ENCODE results near the gene FDXR.
A peak's percentile ranks its signal among the peaks of the same experiment; 100 is the strongest.

DNA sequence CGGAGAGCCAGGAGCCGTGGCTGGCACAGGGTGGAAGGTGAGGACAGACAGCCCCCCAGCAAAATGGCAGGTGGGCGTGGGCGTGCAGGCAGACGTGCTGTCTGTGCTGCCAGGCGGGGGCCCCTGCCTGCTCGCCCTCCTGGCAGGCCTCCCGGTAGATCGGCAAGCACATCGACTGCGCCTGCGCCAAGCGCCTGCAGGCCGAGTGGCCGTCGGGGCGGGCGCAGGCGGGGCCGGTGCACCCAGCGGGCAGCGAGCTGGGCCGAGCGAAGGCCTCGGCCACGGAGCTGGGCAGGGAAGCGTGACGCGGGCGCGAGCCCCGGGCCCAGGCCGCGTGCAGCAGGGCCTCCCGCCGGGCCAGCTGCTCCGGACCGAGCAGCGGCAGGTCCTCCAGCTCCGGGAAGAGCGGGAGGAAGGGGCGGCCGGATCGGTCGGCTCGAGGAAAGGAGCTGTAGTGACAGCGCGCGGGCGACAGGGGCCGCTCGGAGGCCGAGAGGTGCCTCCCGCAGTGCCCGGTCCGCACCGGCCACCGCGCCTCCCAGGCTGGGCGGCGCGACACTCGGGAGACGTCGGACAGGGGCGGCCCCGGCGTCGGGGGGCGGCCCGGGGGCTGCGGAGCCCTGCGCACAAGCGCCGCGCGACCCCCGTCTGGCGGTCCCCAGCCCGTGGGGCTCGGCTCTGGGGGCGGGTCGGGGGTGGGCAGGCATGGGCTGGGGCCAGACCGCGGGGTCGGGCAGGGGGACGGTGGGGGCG, 30.0 kb downstream of the FDXR start:
- no peak for TF ChIP-seq MYC (IDR thresholded peaks at IDR 0.05; ENCODE audit: low read depth, low read length)
- TF ChIP-seq, protein P1, sequence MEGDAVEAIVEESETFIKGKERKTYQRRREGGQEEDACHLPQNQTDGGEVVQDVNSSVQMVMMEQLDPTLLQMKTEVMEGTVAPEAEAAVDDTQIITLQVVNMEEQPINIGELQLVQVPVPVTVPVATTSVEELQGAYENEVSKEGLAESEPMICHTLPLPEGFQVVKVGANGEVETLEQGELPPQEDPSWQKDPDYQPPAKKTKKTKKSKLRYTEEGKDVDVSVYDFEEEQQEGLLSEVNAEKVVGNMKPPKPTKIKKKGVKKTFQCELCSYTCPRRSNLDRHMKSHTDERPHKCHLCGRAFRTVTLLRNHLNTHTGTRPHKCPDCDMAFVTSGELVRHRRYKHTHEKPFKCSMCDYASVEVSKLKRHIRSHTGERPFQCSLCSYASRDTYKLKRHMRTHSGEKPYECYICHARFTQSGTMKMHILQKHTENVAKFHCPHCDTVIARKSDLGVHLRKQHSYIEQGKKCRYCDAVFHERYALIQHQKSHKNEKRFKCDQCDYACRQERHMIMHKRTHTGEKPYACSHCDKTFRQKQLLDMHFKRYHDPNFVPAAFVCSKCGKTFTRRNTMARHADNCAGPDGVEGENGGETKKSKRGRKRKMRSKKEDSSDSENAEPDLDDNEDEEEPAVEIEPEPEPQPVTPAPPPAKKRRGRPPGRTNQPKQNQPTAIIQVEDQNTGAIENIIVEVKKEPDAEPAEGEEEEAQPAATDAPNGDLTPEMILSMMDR (IDR thresholded peaks at IDR 0.05; ENCODE audit: low read depth, low read length), result peak; percentile 35
- no peak for TF ChIP-seq POLR2A (IDR thresholded peaks at IDR 0.05; ENCODE audit: extremely low read depth, insufficient read length)

Measured in NB4 (cell line).